Neural progenitor cell (in vitro differentiated cells): ENCODE results near the gene USP51. TPM values are rescaled to one million over a fixed set of nuclear protein-coding genes. Genes with fewer than 3 reads are reported as not detected.
"Not testable (repeated sequence)": the region's sequence is repeated elsewhere in the genome, so short reads cannot be mapped to it uniquely, and the experiment has no call there.

Experiments
- DNase-seq: peaks from one replicate; pipeline ENCODE4 v3.0.0-alpha.2; 2016; ENCODE audit warnings: low spot score
- H2AFZ ChIP-seq: fragments of 200-600 bp; sonication (generic); replicated peaks from 2 replicates; pipeline ENCODE4 v1.6.1; 2016; ENCODE audit warnings: antibody characterized with exemption
- H3F3A ChIP-seq: fragments of 200-600 bp; sonication (generic); 2 replicates; pipeline ENCODE4 v1.6.1; 2016; ENCODE audit warnings: antibody characterized with exemption, low read depth
- H3K27ac ChIP-seq: fragments of 200-600 bp; sonication (generic); 2 replicates; pipeline ENCODE4 v1.5.1; 2016; ENCODE audit warnings: mild to moderate bottlenecking
- H3K27me3 ChIP-seq: fragments of 200-600 bp; sonication (generic); 2 replicates; pipeline ENCODE4 v1.6.1; 2016; ENCODE audit warnings: mild to moderate bottlenecking, moderate library complexity
- H3K36me3 ChIP-seq: fragments of 200-600 bp; sonication (generic); 2 replicates; pipeline ENCODE4 v1.5.1; 2016
- H3K4me1 ChIP-seq: fragments of 200-600 bp; sonication (generic); 2 replicates; pipeline ENCODE4 v1.6.1; 2016; ENCODE audit warnings: mixed run types
- H3K4me2 ChIP-seq: fragments of 200-600 bp; sonication (generic); 2 replicates; pipeline ENCODE4 v1.6.1; 2016
- H3K4me3 ChIP-seq: fragments of 200-600 bp; sonication (generic); 2 replicates; pipeline ENCODE4 v1.5.1; 2016
- H3K79me2 ChIP-seq: fragments of 200-600 bp; sonication (generic); 2 replicates; pipeline ENCODE4 v1.6.1; 2016; ENCODE audit warnings: low read depth
- H3K9ac ChIP-seq: fragments of 200-600 bp; sonication (generic); 2 replicates; pipeline ENCODE4 v1.6.1; 2016
- H3K9me3 ChIP-seq: fragments of 200-600 bp; sonication (generic); 2 replicates; pipeline ENCODE4 v1.5.1; 2016; ENCODE audit warnings: low read depth
- H4K20me1 ChIP-seq: fragments of 200-600 bp; sonication (generic); 2 replicates; pipeline ENCODE4 v1.6.1; 2016; ENCODE audit warnings: low read depth
- H3K27ac Mint-ChIP-seq: 3 replicates; pipeline ENCODE4 v1.8.0; 2021; ENCODE audit warnings: mixed read lengths
- H3K27me3 Mint-ChIP-seq: 2 replicates; pipeline ENCODE4 v1.8.0; 2022; ENCODE audit warnings: low read depth, mild to moderate bottlenecking, inconsistent platforms, moderate library complexity, mixed read lengths; ENCODE audit not compliant: insufficient read depth
- H3K36me3 Mint-ChIP-seq: 3 replicates; pipeline ENCODE4 v1.8.0; 2021; ENCODE audit warnings: mixed read lengths
- H3K4me1 Mint-ChIP-seq: 3 replicates; pipeline ENCODE4 v1.8.0; 2021; ENCODE audit warnings: mixed read lengths
- H3K4me3 Mint-ChIP-seq: 3 replicates; pipeline ENCODE4 v1.8.0; 2021; ENCODE audit warnings: mild to moderate bottlenecking, moderate library complexity, mixed read lengths
- H3K9me3 Mint-ChIP-seq: 3 replicates; pipeline ENCODE4 v1.8.0; 2020; ENCODE audit warnings: mixed read lengths
- EZH2 ChIP-seq: fragments of 200-600 bp; sonication (generic); IDR thresholded peaks from 2 replicates; pipeline ENCODE4 v1.6.1; 2017; ENCODE audit warnings: antibody characterized with exemption, mild to moderate bottlenecking, moderate library complexity
- EZH2phosphoT487 ChIP-seq: fragments of 200-600 bp; sonication (generic); IDR thresholded peaks from 2 replicates; pipeline ENCODE4 v1.6.1; 2017; ENCODE audit warnings: antibody characterized with exemption
- total RNA-seq: library from RNA; depleted of rRNA; stranded (reverse); fragments of >200 nt; gene quantifications from 2 replicates; pipeline ENCODE4 v1.2.3, GENCODE V29; 2015; ENCODE audit warnings: low replicate concordance
- TF ChIP-seq, protein P1 (sequence below): fragments of 200-600 bp; sonication (generic); IDR thresholded peaks from 2 replicates; pipeline ENCODE4 v1.5.1; 2017; ENCODE audit warnings: antibody characterized with exemption, mild to moderate bottlenecking

Gene USP51
- total RNA-seq, 1 donor from 2014 or later: 8.6 TPM

GRCh38 chrX:55484948-55485347 is 4.7 kb downstream of the USP51 start:
- H3K9me3 Mint-ChIP-seq: peaks cover 8% of the 10 kb centered on the region
- TF ChIP-seq, protein P1, sequence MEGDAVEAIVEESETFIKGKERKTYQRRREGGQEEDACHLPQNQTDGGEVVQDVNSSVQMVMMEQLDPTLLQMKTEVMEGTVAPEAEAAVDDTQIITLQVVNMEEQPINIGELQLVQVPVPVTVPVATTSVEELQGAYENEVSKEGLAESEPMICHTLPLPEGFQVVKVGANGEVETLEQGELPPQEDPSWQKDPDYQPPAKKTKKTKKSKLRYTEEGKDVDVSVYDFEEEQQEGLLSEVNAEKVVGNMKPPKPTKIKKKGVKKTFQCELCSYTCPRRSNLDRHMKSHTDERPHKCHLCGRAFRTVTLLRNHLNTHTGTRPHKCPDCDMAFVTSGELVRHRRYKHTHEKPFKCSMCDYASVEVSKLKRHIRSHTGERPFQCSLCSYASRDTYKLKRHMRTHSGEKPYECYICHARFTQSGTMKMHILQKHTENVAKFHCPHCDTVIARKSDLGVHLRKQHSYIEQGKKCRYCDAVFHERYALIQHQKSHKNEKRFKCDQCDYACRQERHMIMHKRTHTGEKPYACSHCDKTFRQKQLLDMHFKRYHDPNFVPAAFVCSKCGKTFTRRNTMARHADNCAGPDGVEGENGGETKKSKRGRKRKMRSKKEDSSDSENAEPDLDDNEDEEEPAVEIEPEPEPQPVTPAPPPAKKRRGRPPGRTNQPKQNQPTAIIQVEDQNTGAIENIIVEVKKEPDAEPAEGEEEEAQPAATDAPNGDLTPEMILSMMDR: no peak
- no peak for TF ChIP-seq EZH2
- TF ChIP-seq EZH2phosphoT487: no peak
- H3K27me3 ChIP-seq: no peaks in the 10 kb centered on the region
- no peak overlapping the region for H3K4me3 ChIP-seq
- H3K4me2 ChIP-seq: no peak overlapping the region
- no peaks in the 10 kb centered on the region for H3K4me1 ChIP-seq
- H3K36me3 ChIP-seq: no peaks in the 10 kb centered on the region
- no peaks in the 10 kb centered on the region for H4K20me1 ChIP-seq
- peaks cover 3% of the 10 kb centered on the region for H3K27me3 Mint-ChIP-seq
- no peak overlapping the region for H3K9ac ChIP-seq
- H3K79me2 ChIP-seq: no peaks in the 10 kb centered on the region
- peaks cover 3% of the 10 kb centered on the region for H3K36me3 Mint-ChIP-seq
- no peak overlapping the region for H3K27ac Mint-ChIP-seq
- H3K4me1 Mint-ChIP-seq: peaks cover 11% of the 10 kb centered on the region
- H2AFZ ChIP-seq: no peak overlapping the region
- no peak for DNase-seq
- no peak overlapping the region for H3K27ac ChIP-seq
- no peak overlapping the region for H3K4me3 Mint-ChIP-seq
- H3F3A ChIP-seq: peaks cover 13% of the 10 kb centered on the region
- no peaks in the 10 kb centered on the region for H3K9me3 ChIP-seq

DNA sequence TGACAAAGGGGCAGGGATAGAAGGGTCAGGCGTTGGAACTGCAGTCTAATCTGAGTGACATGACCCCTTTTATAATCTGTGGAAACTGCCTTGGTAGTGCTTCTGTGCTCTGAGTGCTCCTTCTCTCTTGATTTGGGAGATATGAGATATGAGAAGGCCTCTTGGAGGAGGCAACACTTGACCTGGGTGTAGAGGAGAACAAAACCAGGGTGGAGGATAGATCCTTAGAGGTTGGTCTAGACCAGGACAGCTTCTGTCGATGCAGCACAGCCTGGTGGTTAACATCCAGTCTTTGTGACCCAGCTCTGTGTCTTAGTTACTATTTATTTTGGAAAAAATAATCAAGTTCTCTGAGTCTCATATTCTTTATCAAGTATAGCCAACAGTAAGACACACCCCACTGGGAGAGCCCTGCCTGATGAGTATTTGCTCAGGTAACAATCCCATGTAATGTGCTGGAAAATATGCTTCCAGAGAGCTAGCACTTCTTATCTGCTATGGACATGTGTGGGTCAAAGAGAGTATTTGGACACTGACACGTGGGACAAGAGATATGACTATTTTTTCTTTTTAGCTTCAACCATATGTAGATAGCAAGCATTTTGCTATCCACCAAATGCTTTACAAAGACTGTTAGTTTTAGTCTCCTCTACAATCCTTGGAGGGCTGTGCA is 9.1 kb downstream of the USP51 start:
- Histone ChIP-seq H3K9me3 (no peaks in the 10 kb centered on the region), H3K4me2 (no peak overlapping the region), H3K79me2 (no peaks in the 10 kb centered on the region), H3K4me3 (no peak overlapping the region), H4K20me1 (no peaks in the 10 kb centered on the region), H3F3A (no peaks in the 10 kb centered on the region), H3K9ac (no peak overlapping the region), H3K27ac (no peak overlapping the region), H3K4me1 (no peaks in the 10 kb centered on the region), H3K27me3 (no peaks in the 10 kb centered on the region), H2AFZ (no peak overlapping the region), H3K36me3 (no peaks in the 10 kb centered on the region)
- TF ChIP-seq, protein P1: no peak
- TF ChIP-seq EZH2: no peak
- TF ChIP-seq EZH2phosphoT487: no peak
- H3K27ac Mint-ChIP-seq: no peak overlapping the region
- H3K4me3 Mint-ChIP-seq: no peak overlapping the region
- peaks cover 2% of the 10 kb centered on the region for H3K9me3 Mint-ChIP-seq
- H3K4me1 Mint-ChIP-seq: no peaks in the 10 kb centered on the region
- no peak for DNase-seq
- H3K36me3 Mint-ChIP-seq: no peaks in the 10 kb centered on the region
- peaks cover 3% of the 10 kb centered on the region for H3K27me3 Mint-ChIP-seq

DNA sequence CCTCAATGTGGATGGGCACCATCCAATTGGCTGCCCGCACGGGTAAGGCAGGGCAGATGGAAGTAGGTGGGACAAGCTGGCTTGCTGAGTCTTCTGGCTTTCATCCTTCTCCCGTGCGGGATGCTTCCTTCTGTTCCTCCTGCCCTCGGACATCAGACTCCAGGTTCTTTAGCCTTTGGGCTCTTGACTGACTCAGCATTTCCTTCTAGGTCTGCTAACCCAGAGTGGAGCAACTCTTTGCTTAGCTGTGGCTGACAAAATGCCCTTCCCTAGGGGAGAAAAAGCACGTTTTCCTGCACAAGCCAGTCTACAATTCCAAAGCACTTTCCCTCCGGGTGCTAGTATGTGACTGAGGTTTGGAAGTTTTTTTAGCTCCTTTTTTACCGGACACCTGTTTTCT is 9.7 kb downstream of the USP51 start:
- not testable (repeated sequence) for H3K36me3 ChIP-seq, H3K27ac ChIP-seq, H3K79me2 ChIP-seq, H3K4me1 ChIP-seq, H3K9ac ChIP-seq, H3K9me3 ChIP-seq, H3K4me3 ChIP-seq, H3K4me3 Mint-ChIP-seq, H3K4me1 Mint-ChIP-seq, H3F3A ChIP-seq, DNase-seq, H2AFZ ChIP-seq, H3K4me2 ChIP-seq, H4K20me1 ChIP-seq, H3K27me3 ChIP-seq, H3K9me3 Mint-ChIP-seq, H3K27ac Mint-ChIP-seq, H3K27me3 Mint-ChIP-seq, H3K36me3 Mint-ChIP-seq

DNA sequence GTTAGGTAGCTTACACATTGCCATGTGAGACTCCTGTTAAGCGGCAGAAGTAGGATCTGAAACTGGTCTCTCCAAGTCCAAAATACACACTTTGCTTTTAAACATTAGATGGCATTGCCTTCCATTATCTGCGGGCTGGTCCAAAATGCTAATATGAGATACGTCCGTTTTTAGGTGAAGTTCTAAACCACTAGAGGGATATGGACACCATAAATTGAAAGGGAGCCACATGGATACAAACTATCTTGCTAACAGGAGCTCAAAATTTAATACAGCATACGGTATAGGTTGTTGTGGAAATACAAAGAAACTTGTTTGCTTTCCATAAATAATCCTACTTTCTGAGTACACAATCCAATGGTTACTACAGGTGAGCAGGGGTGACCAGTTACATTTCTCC is 23.9 kb downstream of the USP51 start:
- not testable (repeated sequence) for H3K4me1 ChIP-seq, H3K9ac ChIP-seq, H2AFZ ChIP-seq, H3K27me3 ChIP-seq, H3K36me3 Mint-ChIP-seq, DNase-seq, H3F3A ChIP-seq, H3K27ac ChIP-seq, H3K79me2 ChIP-seq, H4K20me1 ChIP-seq, H3K9me3 ChIP-seq, H3K4me3 ChIP-seq, H3K4me2 ChIP-seq, H3K4me3 Mint-ChIP-seq, H3K27ac Mint-ChIP-seq, H3K4me1 Mint-ChIP-seq, H3K9me3 Mint-ChIP-seq, H3K36me3 ChIP-seq, H3K27me3 Mint-ChIP-seq

DNA sequence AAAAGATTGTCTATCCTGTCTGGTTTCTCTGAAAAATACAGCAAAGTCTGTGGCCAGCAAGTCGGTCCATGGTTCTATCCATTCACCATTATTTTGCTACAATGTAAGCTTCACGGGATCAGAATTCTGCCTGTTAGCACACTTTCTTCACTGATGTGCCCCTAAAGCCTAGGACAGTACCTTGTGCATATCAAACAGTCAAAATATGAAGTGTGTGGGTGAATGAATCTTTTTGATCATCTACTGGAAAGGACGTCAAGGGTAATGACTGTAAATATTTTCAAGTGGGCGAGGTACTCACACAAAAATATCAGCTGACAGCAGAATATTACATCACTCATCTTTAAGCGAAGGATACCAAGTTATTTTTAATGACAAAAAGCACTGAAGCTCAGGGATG is 24.5 kb downstream of the USP51 start:
- H4K20me1 ChIP-seq, H3K4me2 ChIP-seq, H3K9me3 ChIP-seq, H3K36me3 ChIP-seq, H2AFZ ChIP-seq, H3F3A ChIP-seq, H3K27ac ChIP-seq, H3K27ac Mint-ChIP-seq, H3K4me1 Mint-ChIP-seq, H3K9ac ChIP-seq, H3K9me3 Mint-ChIP-seq, H3K4me1 ChIP-seq, DNase-seq, H3K36me3 Mint-ChIP-seq, H3K27me3 Mint-ChIP-seq, H3K4me3 ChIP-seq, H3K79me2 ChIP-seq, H3K4me3 Mint-ChIP-seq, H3K27me3 ChIP-seq: not testable (repeated sequence)

GRCh38 chrX:55464050-55464449 is 25.6 kb downstream of the USP51 start:
- not testable (repeated sequence) for H3K27ac ChIP-seq, H3K36me3 ChIP-seq, H3K4me2 ChIP-seq, H4K20me1 ChIP-seq, H3K9me3 Mint-ChIP-seq, H3K27ac Mint-ChIP-seq, H3F3A ChIP-seq, H3K79me2 ChIP-seq, H3K9me3 ChIP-seq, H3K4me1 Mint-ChIP-seq, H3K36me3 Mint-ChIP-seq, H3K9ac ChIP-seq, H2AFZ ChIP-seq, H3K4me1 ChIP-seq, H3K4me3 ChIP-seq, H3K27me3 ChIP-seq, DNase-seq, H3K27me3 Mint-ChIP-seq, H3K4me3 Mint-ChIP-seq

DNA sequence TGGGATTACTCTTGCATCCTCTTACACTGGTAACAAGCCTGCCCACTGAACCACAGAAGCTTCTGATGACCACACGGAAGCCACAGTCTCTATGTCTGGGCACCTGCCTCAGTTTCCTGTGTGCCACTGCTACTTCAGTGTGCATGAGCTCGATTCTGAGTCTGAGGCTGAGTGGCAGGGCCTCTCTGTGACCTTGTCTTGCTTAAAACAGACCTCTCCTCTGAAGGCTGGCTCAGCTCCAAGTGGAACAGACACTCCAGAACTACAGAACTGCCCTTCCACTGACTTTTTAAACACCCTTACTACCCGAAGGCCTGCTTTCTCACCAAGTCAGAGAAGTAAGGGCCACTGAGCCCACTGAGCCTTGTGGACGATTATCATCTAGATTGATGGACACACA is 29.7 kb downstream of the USP51 start:
- H3K9me3 ChIP-seq, H2AFZ ChIP-seq, H3K4me3 Mint-ChIP-seq, H3K4me1 ChIP-seq, H3K4me3 ChIP-seq, DNase-seq, H3K79me2 ChIP-seq, H3K9ac ChIP-seq, H3K4me1 Mint-ChIP-seq, H4K20me1 ChIP-seq, H3K27me3 ChIP-seq, H3K27ac Mint-ChIP-seq, H3K27ac ChIP-seq, H3F3A ChIP-seq, H3K27me3 Mint-ChIP-seq, H3K36me3 ChIP-seq, H3K9me3 Mint-ChIP-seq, H3K36me3 Mint-ChIP-seq, H3K4me2 ChIP-seq: not testable (repeated sequence)
